ENCODE data around the gene CTNND2. TPM values are rescaled to one million over a fixed set of nuclear protein-coding genes. Genes with fewer than 3 reads are reported as not detected.

The CTNND2 gene
- total RNA-seq, 2 donors from 2014 or later: not detected

DNA sequence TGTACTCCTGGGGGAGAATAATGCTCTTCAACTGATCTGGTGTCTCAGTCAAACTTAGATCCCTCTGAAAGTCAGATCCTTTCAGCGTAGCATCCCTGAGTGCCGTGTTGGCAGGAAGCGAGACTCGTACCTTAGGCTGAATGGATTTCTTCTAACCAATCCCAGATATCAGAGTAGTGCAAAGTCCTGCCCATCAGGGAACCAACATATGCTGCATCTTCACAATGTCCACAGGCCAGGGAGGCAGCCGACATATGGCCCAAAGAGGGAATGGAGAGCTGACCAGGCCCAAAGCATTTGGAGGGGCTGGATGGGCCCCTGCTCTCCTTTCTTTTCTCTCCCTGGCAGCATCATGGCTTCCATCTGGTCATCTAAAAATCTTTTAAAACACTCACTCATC lies 646.2 kb downstream of the CTNND2 start:
- Mint-ChIP-seq H3K27ac (no peak overlapping the region), H3K4me1 (ENCODE audit: low read depth) (no peaks in the 10 kb centered on the region), H3K36me3 (ENCODE audit: insufficient read depth in 2 of 2) (no peaks in the 10 kb centered on the region), H3K27me3 (ENCODE audit: low read depth) (no peaks in the 10 kb centered on the region), H3K4me3 (no peak overlapping the region), H3K9me3 (no peaks in the 10 kb centered on the region)
- no peak for ATAC-seq (replicated peaks in 1 of 2)
- no peak for DNase-seq

DNA sequence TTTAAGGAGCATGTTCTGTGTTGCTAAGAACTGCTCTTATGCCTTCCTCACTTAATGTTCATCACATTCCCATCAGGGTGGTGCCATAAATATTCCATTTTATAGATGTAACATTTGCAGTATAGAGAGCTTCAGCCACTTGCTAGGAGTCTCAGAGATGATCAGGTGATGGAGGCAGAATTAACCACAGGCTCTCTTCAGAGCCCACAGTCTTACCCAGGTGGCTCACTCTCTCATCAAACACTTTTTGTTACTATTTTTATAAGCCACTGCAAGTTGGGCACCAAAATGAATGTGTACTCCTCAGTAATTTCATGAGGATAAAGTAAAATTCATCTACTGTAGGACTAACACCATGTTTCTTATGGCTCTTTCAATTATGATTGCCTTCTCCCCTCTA lies 651.7 kb downstream of the CTNND2 start:
- Mint-ChIP-seq H3K9me3 (no peaks in the 10 kb centered on the region), H3K4me3 (no peak overlapping the region), H3K4me1 (ENCODE audit: low read depth) (no peaks in the 10 kb centered on the region), H3K36me3 (ENCODE audit: insufficient read depth in 2 of 2) (no peaks in the 10 kb centered on the region), H3K27ac (no peak overlapping the region), H3K27me3 (ENCODE audit: low read depth) (no peaks in the 10 kb centered on the region)
- ATAC-seq (replicated peaks in 1 of 2) (no peak), DNase-seq (no peak)

DNA sequence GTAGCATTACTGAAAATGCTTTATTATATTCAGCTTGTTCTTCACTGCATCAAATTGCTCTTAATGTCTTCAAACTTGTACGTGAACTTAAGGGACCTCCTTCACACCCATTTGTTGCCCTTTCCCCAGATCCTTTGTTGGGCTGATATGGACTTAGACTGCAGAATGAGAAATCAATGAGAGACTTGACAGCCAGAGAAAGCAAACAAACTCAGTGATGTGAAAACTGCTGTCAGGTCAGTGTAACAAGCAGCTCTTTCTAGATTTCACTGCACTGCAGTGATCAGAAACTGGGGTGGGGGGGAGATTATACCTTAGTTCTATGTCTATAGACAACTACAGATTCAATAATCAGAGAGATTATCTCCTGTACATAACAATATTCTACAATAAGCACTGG lies 652.2 kb downstream of the CTNND2 start:
- no peak overlapping the region for H3K27ac Mint-ChIP-seq
- no peak for ATAC-seq (replicated peaks in 1 of 2)

DNA sequence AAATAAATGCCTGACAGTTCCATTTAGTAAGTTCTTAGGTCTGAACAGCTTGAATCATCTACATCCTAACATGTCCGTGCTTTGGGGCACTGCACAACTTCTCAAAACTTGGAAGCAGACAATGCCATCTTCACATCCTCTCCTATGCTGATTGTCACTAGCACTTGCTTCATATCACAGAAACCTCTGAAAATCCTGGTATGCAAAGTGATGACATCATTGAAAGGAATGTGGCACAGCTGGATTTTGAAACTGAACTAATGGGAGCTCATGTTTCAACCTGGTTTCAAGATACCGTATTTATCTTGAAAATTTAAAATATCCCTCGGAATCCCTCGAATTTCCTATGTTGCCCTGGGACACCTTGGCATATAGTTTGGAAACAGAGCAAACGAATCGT lies 653.0 kb downstream of the CTNND2 start:
- no peaks in the 10 kb centered on the region for H3K27me3 Mint-ChIP-seq (ENCODE audit: low read depth)

More for the DNA sequence above, 652.2 kb downstream of the CTNND2 start:
- H3K36me3 Mint-ChIP-seq (ENCODE audit: insufficient read depth in 2 of 2): no peaks in the 10 kb centered on the region
- no peaks in the 10 kb centered on the region for H3K4me1 Mint-ChIP-seq (ENCODE audit: low read depth)
- DNase-seq: no peak
- H3K9me3 Mint-ChIP-seq: no peaks in the 10 kb centered on the region
- no peaks in the 10 kb centered on the region for H3K27me3 Mint-ChIP-seq (ENCODE audit: low read depth)
- H3K4me3 Mint-ChIP-seq: no peak overlapping the region

DNA sequence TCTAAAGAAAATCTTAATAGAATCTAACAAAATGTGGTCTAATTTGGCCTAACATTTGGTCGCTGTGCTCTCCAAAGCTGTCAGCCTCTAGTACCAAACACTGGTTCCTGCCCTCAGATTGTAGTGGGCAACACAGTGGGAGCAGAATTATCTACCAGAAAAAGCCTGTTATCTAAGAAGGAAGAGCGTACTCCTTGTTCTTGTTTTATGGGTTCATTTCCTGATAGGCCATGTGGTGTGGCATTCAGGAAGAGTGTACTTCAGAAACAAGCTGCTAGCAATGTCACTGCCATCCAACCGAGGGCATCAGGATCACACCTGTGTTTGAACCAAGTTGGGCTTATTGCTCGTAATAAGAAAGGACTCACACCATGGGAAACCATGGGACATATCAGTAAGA lies 655.3 kb downstream of the CTNND2 start:
- H3K9me3 Mint-ChIP-seq: no peaks in the 10 kb centered on the region
- H3K4me1 Mint-ChIP-seq (ENCODE audit: low read depth): no peaks in the 10 kb centered on the region
- H3K36me3 Mint-ChIP-seq (ENCODE audit: insufficient read depth in 2 of 2): no peaks in the 10 kb centered on the region
- no peak overlapping the region for H3K4me3 Mint-ChIP-seq
- no peak for DNase-seq
- ATAC-seq (replicated peaks in 1 of 2): no peak
- no peaks in the 10 kb centered on the region for H3K27me3 Mint-ChIP-seq (ENCODE audit: low read depth)
- H3K27ac Mint-ChIP-seq: no peak overlapping the region

More for the DNA sequence above, 653.0 kb downstream of the CTNND2 start:
- DNase-seq: no peak
- Mint-ChIP-seq H3K27ac (no peak overlapping the region), H3K36me3 (ENCODE audit: insufficient read depth in 2 of 2) (no peaks in the 10 kb centered on the region), H3K4me3 (no peak overlapping the region), H3K9me3 (no peaks in the 10 kb centered on the region), H3K4me1 (ENCODE audit: low read depth) (no peaks in the 10 kb centered on the region)
- no peak for ATAC-seq (replicated peaks in 1 of 2)

DNA sequence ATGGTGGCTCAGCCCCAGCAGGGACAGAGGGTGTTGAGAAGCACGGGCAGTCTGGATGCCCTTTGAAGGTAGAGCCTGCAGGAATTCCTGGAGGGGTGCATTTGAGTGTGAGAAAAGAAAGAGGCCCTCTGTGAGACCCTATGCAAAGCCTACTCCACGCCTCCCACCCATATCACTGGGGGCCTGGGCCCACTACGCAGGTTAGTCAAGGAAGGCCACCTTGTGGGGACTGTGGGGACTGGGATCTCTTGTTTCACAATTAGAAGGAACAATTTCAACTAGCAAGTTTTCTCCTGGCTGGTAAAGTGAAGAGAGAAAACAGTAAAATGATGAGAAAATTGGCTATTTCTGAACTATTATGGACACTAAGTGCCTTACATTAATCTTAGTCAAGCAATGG lies 657.0 kb downstream of the CTNND2 start:
- Mint-ChIP-seq H3K9me3 (no peaks in the 10 kb centered on the region), H3K27ac (no peak overlapping the region), H3K27me3 (ENCODE audit: low read depth) (no peaks in the 10 kb centered on the region)

DNA sequence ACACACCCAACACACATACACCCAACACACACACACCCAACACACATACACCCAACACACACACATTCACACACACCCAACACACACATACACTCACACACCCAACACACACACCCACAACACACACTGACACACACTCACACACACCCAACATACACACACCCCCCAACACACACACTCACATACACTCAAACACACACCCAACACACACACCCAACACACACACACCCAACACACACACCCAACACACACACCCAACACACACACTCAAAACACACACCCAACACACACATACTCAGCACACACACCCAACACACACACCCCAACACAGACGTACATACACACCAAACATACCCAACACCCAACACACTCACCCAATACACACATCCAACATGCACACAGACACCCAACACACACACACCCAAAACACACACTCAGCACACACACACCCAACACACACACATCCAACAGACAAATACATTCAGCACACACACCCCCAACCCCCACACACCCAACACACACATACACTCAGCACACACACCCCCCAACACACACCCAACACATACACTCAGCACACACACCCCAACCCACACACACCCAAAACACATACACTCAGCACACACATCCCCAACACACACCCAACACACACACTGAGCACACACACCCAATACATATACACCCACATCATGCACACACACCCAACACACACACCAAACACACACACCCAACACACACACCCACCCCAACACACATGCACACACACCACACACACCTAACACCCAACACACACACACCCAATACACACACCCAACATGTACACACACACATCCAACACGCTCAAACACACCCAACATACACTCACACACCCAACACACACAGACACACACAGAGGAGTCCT lies 663.7 kb downstream of the CTNND2 start:
- no peaks in the 10 kb centered on the region for H3K4me1 Mint-ChIP-seq (ENCODE audit: low read depth)
- ATAC-seq (replicated peaks in 1 of 2) (no peak), DNase-seq (no peak)
- H3K4me3 Mint-ChIP-seq: no peak overlapping the region
- H3K9me3 Mint-ChIP-seq: peaks cover 8 to 16% of the 10 kb centered on the region in 2 donors
- no peaks in the 10 kb centered on the region for H3K27me3 Mint-ChIP-seq (ENCODE audit: low read depth)
- peaks cover 1 to 3% of the 10 kb centered on the region in 2 donors for H3K36me3 Mint-ChIP-seq (ENCODE audit: insufficient read depth in 2 of 2)
- H3K27ac Mint-ChIP-seq: no peak overlapping the region

More for the DNA sequence above, 657.0 kb downstream of the CTNND2 start:
- no peaks in the 10 kb centered on the region for H3K4me1 Mint-ChIP-seq (ENCODE audit: low read depth)
- H3K36me3 Mint-ChIP-seq (ENCODE audit: insufficient read depth in 2 of 2): no peaks in the 10 kb centered on the region
- H3K4me3 Mint-ChIP-seq: no peak overlapping the region
- ATAC-seq (replicated peaks in 1 of 2) (no peak), DNase-seq (no peak)

DNA sequence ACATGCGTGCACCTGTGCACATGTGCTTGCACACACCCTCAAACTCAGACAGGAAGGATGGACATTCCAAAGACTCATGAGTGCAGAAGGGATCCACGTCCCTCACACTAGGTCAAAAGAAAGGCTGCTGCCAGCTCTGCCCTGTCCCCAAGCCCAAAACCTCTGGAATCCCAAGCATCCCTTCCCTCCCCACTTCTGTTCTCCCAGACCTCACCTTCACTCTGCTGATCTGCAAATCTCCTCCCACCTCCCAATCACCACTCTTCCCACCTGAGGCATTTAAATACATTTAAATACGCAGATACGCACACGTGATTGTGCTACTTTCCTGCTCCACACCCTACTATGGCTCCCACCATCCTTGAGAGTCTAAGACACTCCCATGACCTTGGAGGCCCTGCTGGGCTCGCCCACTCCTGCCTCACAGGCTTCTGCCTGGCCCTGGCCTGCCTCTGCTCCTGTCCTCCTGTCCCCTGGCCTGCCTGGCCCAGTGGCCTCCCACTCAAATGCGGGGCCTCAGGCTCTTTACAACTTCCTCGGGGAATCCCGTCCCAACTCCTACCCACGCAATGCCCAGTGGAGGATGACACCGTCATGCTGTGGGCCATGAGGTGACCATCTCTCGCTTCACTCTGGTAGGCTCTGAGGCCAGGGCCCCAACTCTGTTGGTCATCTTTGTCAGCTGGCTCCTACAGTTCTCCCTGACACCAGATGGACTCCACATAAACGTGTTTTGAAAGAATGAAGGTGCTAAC lies 664.8 kb downstream of the CTNND2 start:
- peaks cover 6% of the 10 kb centered on the region for H3K4me1 Mint-ChIP-seq (ENCODE audit: low read depth)
- no peak overlapping the region for H3K4me3 Mint-ChIP-seq
- peaks cover 1 to 3% of the 10 kb centered on the region in 2 donors for H3K36me3 Mint-ChIP-seq (ENCODE audit: insufficient read depth in 2 of 2)
- H3K27ac Mint-ChIP-seq: no peak overlapping the region
- DNase-seq: no peak
- H3K9me3 Mint-ChIP-seq: peaks cover 8 to 16% of the 10 kb centered on the region in 2 donors
- no peak for ATAC-seq (replicated peaks in 1 of 2)
- H3K27me3 Mint-ChIP-seq (ENCODE audit: low read depth): no peaks in the 10 kb centered on the region

DNA sequence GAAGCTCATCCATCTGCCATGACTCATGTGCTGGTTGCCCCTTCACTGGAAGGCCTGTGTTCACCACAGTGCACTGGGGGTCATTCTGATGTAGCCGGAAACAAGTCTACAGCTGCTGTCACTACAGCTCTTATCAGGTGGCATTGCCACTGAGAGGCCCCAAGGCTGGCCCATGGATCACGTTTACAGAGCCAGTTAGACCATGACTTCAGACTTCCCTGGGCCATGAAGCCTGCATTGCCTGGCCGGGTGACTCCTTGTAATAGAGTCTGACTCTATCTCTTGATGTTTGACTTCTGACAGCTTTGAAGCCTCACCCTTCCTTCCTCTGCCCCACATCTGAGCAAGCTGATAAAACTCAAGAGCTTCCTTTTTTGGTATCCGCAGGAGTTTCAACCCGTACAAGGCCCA lies 669.7 kb downstream of the CTNND2 start:
- ATAC-seq (replicated peaks in 1 of 2) (peak; percentile 26 to 29), DNase-seq (no peak)
- Mint-ChIP-seq H3K36me3 (ENCODE audit: insufficient read depth in 2 of 2) (peaks cover 2 to 5% of the 10 kb centered on the region in 2 donors), H3K4me1 (ENCODE audit: low read depth) (peaks cover 19% of the 10 kb centered on the region), H3K9me3 (peaks cover 0 to 9% of the 10 kb centered on the region in 2 donors), H3K27me3 (ENCODE audit: low read depth) (no peaks in the 10 kb centered on the region), H3K27ac (peak overlapping the region; percentile 58), H3K4me3 (no peak overlapping the region)

DNA sequence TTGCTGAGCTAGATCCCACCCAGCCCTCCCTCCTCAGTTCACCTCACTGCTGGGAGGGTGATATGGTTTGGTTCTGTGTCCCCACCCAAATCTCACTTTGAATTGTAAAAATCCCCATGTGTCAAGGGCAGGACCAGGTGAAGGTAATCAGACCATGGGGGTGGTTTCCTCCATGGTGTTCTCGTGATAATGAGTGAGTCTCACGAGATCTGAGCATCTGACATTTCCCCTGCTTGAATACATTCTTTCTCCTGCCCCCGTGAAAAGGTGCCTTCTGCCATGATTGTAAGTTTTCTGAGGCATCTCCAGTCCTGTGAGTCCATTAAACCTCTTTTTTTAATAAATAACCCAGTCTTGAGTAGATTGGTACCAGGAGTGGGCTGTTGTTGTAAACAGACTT lies 673.4 kb downstream of the CTNND2 start:
- no peak overlapping the region for H3K27ac Mint-ChIP-seq
- ATAC-seq (replicated peaks in 1 of 2) (no peak), DNase-seq (no peak)
- peaks cover 0 to 11% of the 10 kb centered on the region in 2 donors for H3K9me3 Mint-ChIP-seq
- peaks cover 2 to 5% of the 10 kb centered on the region in 2 donors for H3K36me3 Mint-ChIP-seq (ENCODE audit: insufficient read depth in 2 of 2)
- no peak overlapping the region for H3K4me3 Mint-ChIP-seq
- peaks cover 19% of the 10 kb centered on the region for H3K4me1 Mint-ChIP-seq (ENCODE audit: low read depth)
- H3K27me3 Mint-ChIP-seq (ENCODE audit: low read depth): no peaks in the 10 kb centered on the region

DNA sequence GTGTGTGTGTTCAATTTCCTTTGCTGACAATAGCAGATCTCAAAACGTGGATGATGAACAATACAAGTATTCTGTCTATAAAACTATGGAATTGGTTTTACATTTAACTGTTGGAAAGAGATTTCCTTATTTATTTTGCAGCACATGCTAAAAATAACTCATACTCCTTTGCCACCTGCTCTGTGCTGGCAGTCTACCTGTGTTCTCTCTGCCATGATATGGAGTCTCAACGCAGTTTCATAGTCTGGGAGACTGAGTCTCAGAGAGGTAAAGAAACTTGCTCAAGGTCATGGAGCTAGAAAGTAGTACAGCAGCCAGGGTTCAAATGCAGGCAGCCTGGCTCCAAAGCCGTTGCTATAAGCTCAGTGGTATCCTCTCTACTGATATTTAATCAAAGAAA lies 677.2 kb downstream of the CTNND2 start:
- Mint-ChIP-seq H3K4me3 (no peak overlapping the region), H3K36me3 (ENCODE audit: insufficient read depth in 2 of 2) (peaks cover 2 to 5% of the 10 kb centered on the region in 2 donors), H3K27ac (no peak overlapping the region), H3K27me3 (ENCODE audit: low read depth) (no peaks in the 10 kb centered on the region), H3K4me1 (ENCODE audit: low read depth) (no peaks in the 10 kb centered on the region), H3K9me3 (peaks cover 0 to 6% of the 10 kb centered on the region in 2 donors)
- ATAC-seq (replicated peaks in 1 of 2) (no peak), DNase-seq (no peak)

DNA sequence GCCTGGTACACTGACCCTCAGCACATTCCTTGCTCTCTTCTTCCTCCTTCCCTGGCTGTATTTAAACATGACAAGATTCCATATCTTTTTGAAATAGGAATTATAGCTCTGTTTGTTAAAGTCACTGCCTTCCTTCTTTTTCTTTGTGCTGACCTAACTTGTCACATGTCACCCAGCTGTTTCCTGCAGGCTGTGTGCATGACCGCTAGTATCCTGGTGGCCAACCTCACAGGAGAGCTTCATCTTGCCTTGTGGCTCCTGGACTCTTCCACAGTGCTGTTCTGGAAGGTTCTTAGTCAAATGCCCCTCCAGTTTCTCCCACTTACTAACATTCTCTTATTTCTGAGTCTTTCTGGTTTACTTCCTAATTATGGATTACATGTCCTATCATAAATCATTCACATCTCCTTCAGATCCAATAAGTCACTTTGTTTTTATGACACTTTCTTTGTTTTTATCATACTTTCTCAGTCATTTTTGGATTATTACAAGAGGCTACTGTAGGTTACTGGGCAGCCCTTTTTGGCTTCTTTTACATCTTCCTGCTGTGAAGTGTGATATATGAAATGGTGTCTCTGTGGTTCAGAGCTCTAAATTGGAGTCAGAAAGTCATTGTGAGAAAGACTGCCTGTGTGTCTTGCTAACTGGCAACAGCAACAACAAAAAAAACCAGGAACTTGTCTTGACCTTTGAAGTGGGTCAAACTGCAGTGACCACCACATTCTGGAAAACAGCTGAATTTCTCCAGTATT lies 679.6 kb downstream of the CTNND2 start:
- no peak for DNase-seq
- Mint-ChIP-seq H3K4me3 (no peak overlapping the region), H3K36me3 (ENCODE audit: insufficient read depth in 2 of 2) (no peaks in the 10 kb centered on the region), H3K27ac (no peak overlapping the region), H3K4me1 (ENCODE audit: low read depth) (no peaks in the 10 kb centered on the region), H3K27me3 (ENCODE audit: low read depth) (no peaks in the 10 kb centered on the region), H3K9me3 (peaks cover 2% of the 10 kb centered on the region in 2 donors)
- no peak for ATAC-seq (replicated peaks in 1 of 2)

DNA sequence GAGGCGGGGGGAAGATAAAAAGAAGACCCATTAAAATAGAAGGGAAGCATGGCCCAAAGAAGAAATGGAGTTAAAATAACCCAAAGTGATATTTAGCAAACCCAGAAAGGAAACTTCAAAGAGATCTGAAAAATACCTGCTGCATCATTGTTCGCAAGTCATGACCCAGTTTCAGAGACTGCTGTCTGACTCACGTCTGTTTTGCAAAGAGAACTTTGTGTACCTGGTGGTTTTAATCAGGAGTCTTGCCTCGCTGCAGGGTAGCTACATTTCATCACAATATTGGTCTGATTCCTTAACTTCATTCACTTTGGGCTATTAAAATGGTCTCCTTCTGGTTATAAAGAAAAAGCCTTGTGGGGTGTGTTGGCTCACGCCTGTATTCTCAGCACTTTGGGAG lies 682.1 kb downstream of the CTNND2 start:
- no peak overlapping the region for H3K4me3 Mint-ChIP-seq
- no peaks in the 10 kb centered on the region for H3K27me3 Mint-ChIP-seq (ENCODE audit: low read depth)
- H3K4me1 Mint-ChIP-seq (ENCODE audit: low read depth): no peaks in the 10 kb centered on the region
- no peaks in the 10 kb centered on the region for H3K36me3 Mint-ChIP-seq (ENCODE audit: insufficient read depth in 2 of 2)
- no peak overlapping the region for H3K27ac Mint-ChIP-seq
- H3K9me3 Mint-ChIP-seq: peaks cover 2 to 3% of the 10 kb centered on the region in 2 donors
- DNase-seq (no peak), ATAC-seq (replicated peaks in 1 of 2) (no peak)

All from activated T-cell treated with anti-CD3 and anti-CD28 coated beads, Interleukin-2, amount 50 U/mL, for 72 hours (primary cell).